ENCODE results near the gene TMEM169. TPM values are rescaled to one million over a fixed set of nuclear protein-coding genes. Genes with fewer than 3 reads are reported as not detected.

Gene TMEM169
- total RNA-seq, 4 donors from 2014 or later = 0.41 to 6.4 (median 1.9) TPM; not detected in 1

DNA sequence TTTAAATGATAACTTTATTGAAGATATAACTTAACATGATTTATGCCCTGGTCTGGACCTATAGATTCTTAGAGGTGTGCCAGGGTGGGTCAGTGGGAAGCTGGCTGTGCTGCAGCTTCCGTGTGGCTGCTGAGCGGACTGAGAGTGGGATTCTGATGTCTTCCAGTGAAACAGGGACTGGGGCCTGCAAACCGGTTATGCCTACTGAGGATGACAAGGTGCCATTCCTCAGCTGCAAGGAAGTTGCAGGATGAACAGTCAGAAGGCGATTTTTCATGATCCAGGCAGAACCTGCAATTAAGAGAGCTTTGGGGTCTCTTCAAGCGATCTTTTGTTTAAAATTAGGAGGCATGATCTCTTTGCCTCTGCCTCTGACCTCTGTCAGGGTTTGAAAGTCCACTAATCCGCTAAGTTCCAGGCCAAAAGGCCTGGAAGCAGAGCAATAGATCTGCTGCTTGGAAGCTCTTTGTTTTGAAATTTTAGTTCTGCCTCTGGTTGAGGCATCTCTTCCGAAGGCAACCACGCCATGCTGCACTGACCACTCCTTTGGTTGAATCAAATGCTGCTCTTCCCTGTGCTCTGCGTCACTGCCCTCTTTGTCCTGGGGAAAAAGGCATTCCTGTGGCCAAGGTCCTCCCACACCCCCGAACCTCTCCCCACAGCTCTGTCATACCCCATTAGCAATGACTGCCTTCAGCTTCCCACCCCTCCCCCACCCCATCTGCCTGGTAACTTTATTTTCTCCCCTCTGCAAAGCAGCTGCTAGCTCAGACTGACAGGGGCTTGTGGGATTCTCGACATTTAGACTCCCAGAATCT lies 2.0 kb downstream of the TMEM169 start:
- Histone ChIP-seq H3K4me3 (no peak overlapping the region), H3K36me3 (no peaks in the 10 kb centered on the region), H3K27ac (no peak overlapping the region), H3K27me3 (no peaks in the 10 kb centered on the region), H3K9me3 (no peaks in the 10 kb centered on the region), H3K4me1 (peaks cover 3 to 25% (median 9%) of the 10 kb centered on the region in 4 donors)
- no peak for DNase-seq
- in situ Hi-C loops (cut with MboI; ENCODE audit: low pct_ligation_motif_present in 1 of 4, low pct_unique_long_range_greater_than_20kb in 1 of 4, low sequenced_read_pairs in 3 of 4) = no loop called here
- TF ChIP-seq POLR2AphosphoS5 (IDR thresholded peaks at IDR 0.05) (no peak), POLR2A (IDR thresholded peaks at IDR 0.05) (no peak), EP300 (IDR thresholded peaks at IDR 0.05; ENCODE audit: low read depth) (no peak)
- TF ChIP-seq, protein P1, sequence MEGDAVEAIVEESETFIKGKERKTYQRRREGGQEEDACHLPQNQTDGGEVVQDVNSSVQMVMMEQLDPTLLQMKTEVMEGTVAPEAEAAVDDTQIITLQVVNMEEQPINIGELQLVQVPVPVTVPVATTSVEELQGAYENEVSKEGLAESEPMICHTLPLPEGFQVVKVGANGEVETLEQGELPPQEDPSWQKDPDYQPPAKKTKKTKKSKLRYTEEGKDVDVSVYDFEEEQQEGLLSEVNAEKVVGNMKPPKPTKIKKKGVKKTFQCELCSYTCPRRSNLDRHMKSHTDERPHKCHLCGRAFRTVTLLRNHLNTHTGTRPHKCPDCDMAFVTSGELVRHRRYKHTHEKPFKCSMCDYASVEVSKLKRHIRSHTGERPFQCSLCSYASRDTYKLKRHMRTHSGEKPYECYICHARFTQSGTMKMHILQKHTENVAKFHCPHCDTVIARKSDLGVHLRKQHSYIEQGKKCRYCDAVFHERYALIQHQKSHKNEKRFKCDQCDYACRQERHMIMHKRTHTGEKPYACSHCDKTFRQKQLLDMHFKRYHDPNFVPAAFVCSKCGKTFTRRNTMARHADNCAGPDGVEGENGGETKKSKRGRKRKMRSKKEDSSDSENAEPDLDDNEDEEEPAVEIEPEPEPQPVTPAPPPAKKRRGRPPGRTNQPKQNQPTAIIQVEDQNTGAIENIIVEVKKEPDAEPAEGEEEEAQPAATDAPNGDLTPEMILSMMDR (IDR thresholded peaks at IDR 0.05) = no peak
- WGBS, 2 donors (ENCODE audit: low coverage in 1 of 2) = 73 to 89% methylated on average over 3 to 11 of the region's 11 CpGs
- intact Hi-C loops (cut with DNase I; ENCODE audit: low total_unique reads) = no loop called here

DNA sequence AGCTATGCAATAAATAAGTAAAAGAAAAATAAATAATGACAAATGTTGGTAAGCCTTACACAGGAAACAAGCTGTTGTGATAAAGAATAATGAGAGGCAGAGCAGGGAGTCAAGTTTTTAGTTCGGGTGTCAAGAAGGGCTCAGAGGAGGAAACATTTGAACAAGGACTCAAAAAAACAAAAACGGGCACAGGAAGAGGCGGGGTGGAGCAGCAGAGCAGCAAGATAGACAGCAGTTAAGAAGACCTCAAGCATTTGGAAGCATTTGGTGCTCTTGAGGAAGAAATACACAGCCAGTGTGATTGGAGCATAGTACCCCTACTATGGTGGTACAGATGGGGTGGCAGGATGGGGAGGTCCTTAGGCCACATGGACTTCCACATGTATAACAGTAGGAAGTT lies 2.8 kb downstream of the TMEM169 start:
- H3K4me3 ChIP-seq = no peak overlapping the region
- H3K4me1 ChIP-seq = peaks cover 3 to 20% (median 9%) of the 10 kb centered on the region in 4 donors
- TF ChIP-seq, protein P1 (IDR thresholded peaks at IDR 0.05) = no peak
- no peak for TF ChIP-seq EP300 (IDR thresholded peaks at IDR 0.05; ENCODE audit: low read depth)
- TF ChIP-seq POLR2A (IDR thresholded peaks at IDR 0.05) = no peak
- TF ChIP-seq POLR2AphosphoS5 (IDR thresholded peaks at IDR 0.05) = no peak
- H3K27ac ChIP-seq = no peak overlapping the region
- no peaks in the 10 kb centered on the region for H3K27me3 ChIP-seq
- intact Hi-C loops (cut with DNase I; ENCODE audit: low total_unique reads) = no loop called here
- H3K9me3 ChIP-seq = no peaks in the 10 kb centered on the region
- DNase-seq = no peak
- H3K36me3 ChIP-seq = no peaks in the 10 kb centered on the region
- WGBS, 2 donors (ENCODE audit: low coverage in 1 of 2) = 57 to 67% methylated on average over 3 of the region's 3 CpGs
- in situ Hi-C loops (cut with MboI; ENCODE audit: low pct_ligation_motif_present in 1 of 4, low pct_unique_long_range_greater_than_20kb in 1 of 4, low sequenced_read_pairs in 3 of 4) = no loop called here

DNA sequence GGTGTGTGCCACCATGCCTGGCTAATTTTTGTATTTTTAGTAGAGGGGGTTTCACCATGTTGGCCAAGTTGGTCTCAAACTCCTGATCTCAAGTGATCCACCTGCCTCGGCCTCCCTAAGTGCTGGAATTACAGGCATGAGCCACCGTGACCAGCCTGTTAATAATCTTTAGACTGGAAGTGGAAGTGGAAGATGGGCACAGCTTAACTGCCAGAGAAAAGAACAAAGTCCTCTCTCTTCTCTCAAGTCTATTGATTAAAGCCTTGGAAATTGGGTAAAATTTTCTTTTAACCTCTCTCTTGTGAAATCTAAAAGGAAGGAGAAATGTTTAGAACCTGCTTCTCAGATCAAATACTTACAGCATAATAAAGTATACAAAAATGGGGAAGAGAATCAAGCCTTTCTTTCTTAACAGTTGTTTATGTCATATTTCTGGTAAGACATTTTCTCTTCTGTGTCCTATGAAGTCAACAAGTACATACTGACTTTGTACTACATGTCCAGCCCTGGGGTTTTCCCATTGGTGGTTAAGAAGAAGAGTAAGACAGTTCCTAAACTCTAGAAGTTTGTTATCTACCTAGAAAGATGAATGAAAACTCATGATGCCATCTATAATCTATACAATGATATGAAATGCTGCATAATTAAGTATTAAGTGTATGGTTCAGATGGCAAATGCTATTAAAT lies 4.6 kb downstream of the TMEM169 start:
- in situ Hi-C loops (cut with MboI; ENCODE audit: low pct_ligation_motif_present in 1 of 4, low pct_unique_long_range_greater_than_20kb in 1 of 4, low sequenced_read_pairs in 3 of 4) = no loop called here
- H3K27me3 ChIP-seq = no peaks in the 10 kb centered on the region
- H3K4me3 ChIP-seq = no peak overlapping the region
- intact Hi-C loops (cut with DNase I; ENCODE audit: low total_unique reads) = no loop called here
- DNase-seq = no peak
- H3K27ac ChIP-seq = no peak overlapping the region
- TF ChIP-seq EP300 (IDR thresholded peaks at IDR 0.05; ENCODE audit: low read depth) = no peak
- TF ChIP-seq, protein P1 (IDR thresholded peaks at IDR 0.05) = no peak
- TF ChIP-seq POLR2A (IDR thresholded peaks at IDR 0.05) = no peak
- no peak for TF ChIP-seq POLR2AphosphoS5 (IDR thresholded peaks at IDR 0.05)
- no peaks in the 10 kb centered on the region for H3K9me3 ChIP-seq
- peaks cover 0 to 8% (median 2%) of the 10 kb centered on the region in 4 donors for H3K4me1 ChIP-seq
- no peaks in the 10 kb centered on the region for H3K36me3 ChIP-seq
- WGBS, 2 donors (ENCODE audit: low coverage in 1 of 2) = 57 to 76% methylated on average over 1 to 2 of the region's 2 CpGs

DNA sequence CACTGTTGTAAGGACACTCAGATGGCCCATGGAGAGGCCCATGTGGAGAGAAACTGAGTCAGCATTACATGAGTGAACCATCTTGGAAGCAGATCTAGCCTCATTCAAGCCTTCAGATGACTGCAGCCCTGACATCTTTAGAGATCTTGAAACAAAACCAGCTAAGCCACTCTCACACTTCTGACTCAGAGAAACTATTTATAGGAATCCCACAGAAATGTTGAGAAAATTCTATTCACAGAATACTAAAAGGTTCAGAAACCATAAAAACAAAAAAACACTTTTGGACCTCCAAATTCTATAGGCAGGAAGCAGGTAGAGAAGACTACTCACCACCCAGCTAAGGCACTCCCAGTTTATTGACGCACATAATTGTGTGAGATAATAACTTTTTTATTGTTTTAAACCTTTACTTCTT lies 8.7 kb downstream of the TMEM169 start:
- WGBS, 2 donors (ENCODE audit: low coverage in 1 of 2) = 40 to 57% methylated on average over 1 of the region's 1 CpG
- DNase-seq = no peak
- H3K27ac ChIP-seq = no peak overlapping the region
- H3K36me3 ChIP-seq = no peaks in the 10 kb centered on the region
- H3K9me3 ChIP-seq = no peaks in the 10 kb centered on the region
- H3K27me3 ChIP-seq = no peaks in the 10 kb centered on the region
- TF ChIP-seq POLR2AphosphoS5 (IDR thresholded peaks at IDR 0.05) (no peak), POLR2A (IDR thresholded peaks at IDR 0.05) (no peak), EP300 (IDR thresholded peaks at IDR 0.05; ENCODE audit: low read depth) (no peak)
- TF ChIP-seq, protein P1 (IDR thresholded peaks at IDR 0.05) = no peak
- H3K4me1 ChIP-seq = no peaks in the 10 kb centered on the region
- in situ Hi-C loops (cut with MboI; ENCODE audit: low pct_ligation_motif_present in 1 of 4, low pct_unique_long_range_greater_than_20kb in 1 of 4, low sequenced_read_pairs in 3 of 4) = no loop called here
- H3K4me3 ChIP-seq = no peak overlapping the region
- intact Hi-C loops (cut with DNase I; ENCODE audit: low total_unique reads) = no loop called here

Data from transverse colon (tissue), 4 donors.